Liver (tissue), 9 donors: Measurements from ENCODE around the gene PCDH9. TPM values are rescaled to one million over a fixed set of nuclear protein-coding genes. Genes with fewer than 3 reads are reported as not detected.
A peak's percentile ranks its signal among the peaks of the same experiment; 100 is the strongest.

ENCODE experiments used
- DNase-seq: peaks from one replicate; pipeline ENCODE4 v3.0.0-alpha.2; 2017; ENCODE audit warnings: low spot score
- H3K27ac ChIP-seq, 2 donors: one replicate each; pipeline ENCODE4 v1.7.0; 2013; ENCODE audit warnings: inconsistent platforms in 2 of 2, low read length in 2 of 2, control low read depth in 1 of 2, low read depth in 1 of 2, mild to moderate bottlenecking in 1 of 2
- H3K27me3 ChIP-seq, 4 donors: one replicate each; pipeline versions ENCODE4 v1.6.1 to v1.7.0; 2013; ENCODE audit warnings: low read length in 3 of 4, inconsistent platforms in 1 of 4, mild to moderate bottlenecking in 1 of 4, moderate library complexity in 1 of 4; ENCODE audit not compliant: control insufficient read depth in 4 of 4, insufficient read depth in 4 of 4
- H3K36me3 ChIP-seq, 4 donors: one replicate each; pipeline versions ENCODE4 v1.6.1 to v1.7.0; 2013; ENCODE audit warnings: low read length in 3 of 4, mild to moderate bottlenecking in 3 of 4, low read depth in 1 of 4, moderate library complexity in 1 of 4; ENCODE audit not compliant: control insufficient read depth in 4 of 4, insufficient read depth in 3 of 4
- H3K4me1 ChIP-seq, 4 donors: one replicate each; pipeline versions ENCODE4 v1.6.1 to v1.7.0; 2013; ENCODE audit warnings: low read length in 3 of 4, mild to moderate bottlenecking in 3 of 4, moderate library complexity in 1 of 4; ENCODE audit not compliant: control insufficient read depth in 4 of 4, insufficient read depth in 4 of 4
- H3K4me3 ChIP-seq, 3 donors: one replicate each; pipeline versions ENCODE4 v1.6.1 to v1.7.0; 2013; ENCODE audit warnings: low read length in 3 of 3, control low read depth in 1 of 3, low read depth in 1 of 3, mild to moderate bottlenecking in 1 of 3
- H3K9ac ChIP-seq, 2 donors: one replicate each; pipeline ENCODE4 v1.7.0; 2013; ENCODE audit warnings: low read length in 2 of 2, mild to moderate bottlenecking in 2 of 2, moderate library complexity in 2 of 2, control low read depth in 1 of 2, low read depth in 1 of 2
- H3K9me3 ChIP-seq, 4 donors: one replicate each; pipeline versions ENCODE4 v1.6.1 to v1.7.0; 2013; ENCODE audit warnings: low read length in 3 of 4; ENCODE audit not compliant: control insufficient read depth in 4 of 4
- EGR1 ChIP-seq, 2 donors: IDR thresholded peaks; 2 replicates each; pipeline ENCODE4 v1.6.1; 2016 to 2018; ENCODE audit warnings: antibody characterized with exemption in 2 of 2, low read depth in 2 of 2
- FOXA2 ChIP-seq: IDR thresholded peaks from 2 replicates; pipeline ENCODE4 v1.6.1; 2016; ENCODE audit warnings: antibody characterized with exemption
- HNF4A ChIP-seq, 2 donors: conservative IDR thresholded peaks; 2 replicates each; pipeline ENCODE4 v1.6.1; 2016; ENCODE audit warnings: antibody characterized with exemption in 2 of 2, mild to moderate bottlenecking in 2 of 2
- HNF4G ChIP-seq: IDR thresholded peaks from 2 replicates; pipeline ENCODE4 v1.6.1; 2016; ENCODE audit warnings: antibody characterized with exemption
- JUND ChIP-seq, 2 donors: IDR thresholded peaks; 2 replicates each; pipeline ENCODE4 v1.6.1; 2016; ENCODE audit warnings: antibody characterized with exemption in 2 of 2
- NR2F2 ChIP-seq: IDR thresholded peaks from 2 replicates; pipeline ENCODE4 v1.6.1; 2016; ENCODE audit warnings: antibody characterized with exemption
- RXRA ChIP-seq, 2 donors: IDR thresholded peaks; 2 replicates each; pipeline ENCODE4 v1.6.1; 2017 to 2018; ENCODE audit warnings: antibody characterized with exemption in 2 of 2, mild to moderate bottlenecking in 1 of 2
- WGBS: extraction: QIAGEN DNeasy Blood & Tissue Kit; methylation state at CpG from one replicate; pipeline ENCODE4 v1.1.7; 2013; 5-methylcytosine and 5-hydroxymethylcytosine counted together
- polyA plus RNA-seq, 2 donors: library from polyadenylated mRNA; stranded (reverse) in 1 of 2; unstranded in 1 of 2; fragments of 200-250 nt in 1 of 2; fragments of >200 nt in 1 of 2; fragmentation: Nextera tagmentation in 1 of 2; extraction: Ambion mirVana in 1 of 2; gene quantifications; one replicate each; pipeline versions ENCODE4 v1.2.1 to v1.2.3, GENCODE V29; 2013 to 2015
- total RNA-seq, 2 donors: library from RNA; depleted of rRNA; stranded (reverse); fragments of >200 nt; gene quantifications; one replicate each; pipeline ENCODE4 v1.2.3, GENCODE V29; 2014
- TF ChIP-seq, protein P1 (sequence below): IDR thresholded peaks from 2 replicates; pipeline ENCODE4 v1.6.1; 2016; ENCODE audit warnings: antibody characterized with exemption
- TF ChIP-seq, protein P2 (sequence below): IDR thresholded peaks from 2 replicates; pipeline ENCODE4 v1.6.1; 2016; ENCODE audit warnings: antibody characterized with exemption
- TF ChIP-seq, protein P3 (sequence below): IDR thresholded peaks from 2 replicates; pipeline ENCODE4 v1.6.1; 2016; ENCODE audit warnings: antibody characterized with exemption
- TF ChIP-seq, protein P4 (sequence below): IDR thresholded peaks from 2 replicates; pipeline ENCODE4 v1.6.1; 2016; ENCODE audit warnings: antibody characterized with exemption, mild to moderate bottlenecking
- donor health status: healthy.
- donor health status: healthy.
- donor health status: healthy.
- donor health status: healthy.
- donor health status: healthy.

PCDH9 gene
- total and polyA plus RNA-seq, 4 donors = 0.90 to 4.0 (median 2.2) TPM

DNA sequence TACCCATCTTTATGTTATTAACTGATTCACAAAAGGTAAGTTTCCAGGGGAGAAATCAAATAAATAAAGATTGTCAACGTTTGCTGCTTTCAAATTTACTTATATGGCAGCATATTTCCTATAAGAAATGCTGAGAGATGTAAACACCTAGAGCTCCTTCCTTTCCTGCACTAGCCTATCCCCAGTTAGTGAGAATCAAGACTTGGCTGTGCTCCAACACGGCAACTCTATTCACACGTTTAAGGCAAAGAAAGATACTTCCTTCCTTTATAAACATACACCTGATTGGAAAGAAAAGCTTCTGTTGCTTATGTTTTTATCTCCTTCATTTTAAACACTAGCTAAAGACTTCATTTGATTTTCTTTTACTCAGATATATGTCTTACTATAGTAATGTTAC, 107.0 kb downstream of the PCDH9 start (continued):
- TF ChIP-seq HNF4G = no peak

DNA sequence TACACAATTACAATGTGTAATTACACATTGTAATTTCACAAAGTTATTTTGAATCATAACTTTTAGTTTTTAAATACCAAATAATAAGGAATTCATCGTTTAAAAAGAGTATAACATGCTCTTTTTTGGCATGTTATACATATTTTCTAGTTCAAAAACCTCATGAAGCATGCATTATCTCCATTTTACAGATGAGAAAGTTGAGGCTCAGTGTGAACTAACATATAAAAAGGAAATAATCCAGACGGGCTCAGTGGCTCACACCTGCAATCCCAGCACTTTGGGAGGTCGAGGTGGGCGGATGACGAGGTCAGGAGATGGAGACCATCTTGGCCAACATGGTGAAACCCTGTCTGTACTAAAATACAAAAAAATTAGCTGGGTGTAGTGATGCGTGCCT, 107.9 kb downstream of the PCDH9 start:
- 71% methylated on average over 6 of the region's 6 CpGs for WGBS
- no peak overlapping the region for H3K9ac ChIP-seq
- peaks cover 2 to 16% (median 12%) of the 10 kb centered on the region in 4 donors for H3K4me1 ChIP-seq
- TF ChIP-seq, protein P1, sequence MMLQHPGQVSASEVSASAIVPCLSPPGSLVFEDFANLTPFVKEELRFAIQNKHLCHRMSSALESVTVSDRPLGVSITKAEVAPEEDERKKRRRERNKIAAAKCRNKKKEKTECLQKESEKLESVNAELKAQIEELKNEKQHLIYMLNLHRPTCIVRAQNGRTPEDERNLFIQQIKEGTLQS = no peak
- TF ChIP-seq FOXA2 = no peak
- H3K9me3 ChIP-seq = no peaks in the 10 kb centered on the region
- DNase-seq = no peak
- no peaks in the 10 kb centered on the region for H3K27me3 ChIP-seq
- no peaks in the 10 kb centered on the region for H3K36me3 ChIP-seq
- no peak overlapping the region for H3K27ac ChIP-seq
- no peak overlapping the region for H3K4me3 ChIP-seq

DNA sequence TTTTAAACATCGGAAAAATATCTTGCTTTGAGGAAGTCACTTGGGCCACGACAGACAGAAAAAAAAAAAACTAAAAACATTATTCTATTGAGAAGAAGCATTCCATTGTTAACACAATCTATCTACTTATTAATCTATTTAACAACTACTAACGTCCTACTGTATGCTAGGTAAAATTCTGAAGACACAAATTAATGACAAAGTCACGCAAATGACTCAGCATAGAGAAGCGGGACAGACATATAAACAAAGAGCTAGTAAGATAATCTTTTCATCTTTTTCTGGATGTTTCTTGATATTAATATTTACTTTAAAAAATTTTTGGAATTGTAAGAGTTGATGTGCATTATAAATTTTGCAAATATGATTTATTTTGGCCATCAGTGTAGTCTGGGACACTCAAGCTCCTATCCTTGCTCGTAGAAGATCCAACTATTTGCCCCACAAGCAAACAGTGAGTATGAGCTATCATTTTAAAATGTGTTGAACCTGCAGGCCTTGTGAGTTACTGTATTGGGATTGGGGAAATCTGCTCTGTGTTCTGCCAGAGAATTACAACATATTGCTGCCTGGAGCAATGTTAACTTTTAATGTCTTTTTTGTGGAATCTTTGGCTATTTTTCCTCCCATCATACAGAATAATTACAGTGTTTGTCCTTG, 109.1 kb downstream of the PCDH9 start:
- no peaks in the 10 kb centered on the region for H3K27me3 ChIP-seq
- H3K27ac ChIP-seq = no peak overlapping the region
- no peak overlapping the region for H3K4me3 ChIP-seq
- H3K4me1 ChIP-seq = peaks cover 2 to 16% (median 12%) of the 10 kb centered on the region in 4 donors
- H3K36me3 ChIP-seq = no peaks in the 10 kb centered on the region
- DNase-seq = no peak
- no peaks in the 10 kb centered on the region for H3K9me3 ChIP-seq
- 78% methylated on average over 6 of the region's 6 CpGs for WGBS
- no peak overlapping the region for H3K9ac ChIP-seq
- TF ChIP-seq RXRA (IDR thresholded peaks at IDR 0.05) (peak in 1 of 2 donors; percentile 6), EGR1 (IDR thresholded peaks at IDR 0.05; ENCODE audit: low read depth in 2 of 2) (no peak), JUND (IDR thresholded peaks at IDR 0.05) (no peak), NR2F2 (no peak), HNF4A (conservative IDR thresholded peaks at IDR 0.05) (peak in 1 of 2 donors; percentile 16)
- TF ChIP-seq, protein P2, sequence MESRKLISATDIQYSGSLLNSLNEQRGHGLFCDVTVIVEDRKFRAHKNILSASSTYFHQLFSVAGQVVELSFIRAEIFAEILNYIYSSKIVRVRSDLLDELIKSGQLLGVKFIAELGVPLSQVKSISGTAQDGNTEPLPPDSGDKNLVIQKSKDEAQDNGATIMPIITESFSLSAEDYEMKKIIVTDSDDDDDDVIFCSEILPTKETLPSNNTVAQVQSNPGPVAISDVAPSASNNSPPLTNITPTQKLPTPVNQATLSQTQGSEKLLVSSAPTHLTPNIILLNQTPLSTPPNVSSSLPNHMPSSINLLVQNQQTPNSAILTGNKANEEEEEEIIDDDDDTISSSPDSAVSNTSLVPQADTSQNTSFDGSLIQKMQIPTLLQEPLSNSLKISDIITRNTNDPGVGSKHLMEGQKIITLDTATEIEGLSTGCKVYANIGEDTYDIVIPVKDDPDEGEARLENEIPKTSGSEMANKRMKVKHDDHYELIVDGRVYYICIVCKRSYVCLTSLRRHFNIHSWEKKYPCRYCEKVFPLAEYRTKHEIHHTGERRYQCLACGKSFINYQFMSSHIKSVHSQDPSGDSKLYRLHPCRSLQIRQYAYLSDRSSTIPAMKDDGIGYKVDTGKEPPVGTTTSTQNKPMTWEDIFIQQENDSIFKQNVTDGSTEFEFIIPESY = no peak
- TF ChIP-seq, protein P3, sequence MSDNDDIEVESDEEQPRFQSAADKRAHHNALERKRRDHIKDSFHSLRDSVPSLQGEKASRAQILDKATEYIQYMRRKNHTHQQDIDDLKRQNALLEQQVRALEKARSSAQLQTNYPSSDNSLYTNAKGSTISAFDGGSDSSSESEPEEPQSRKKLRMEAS = peak; percentile 23
- TF ChIP-seq, protein P4, sequence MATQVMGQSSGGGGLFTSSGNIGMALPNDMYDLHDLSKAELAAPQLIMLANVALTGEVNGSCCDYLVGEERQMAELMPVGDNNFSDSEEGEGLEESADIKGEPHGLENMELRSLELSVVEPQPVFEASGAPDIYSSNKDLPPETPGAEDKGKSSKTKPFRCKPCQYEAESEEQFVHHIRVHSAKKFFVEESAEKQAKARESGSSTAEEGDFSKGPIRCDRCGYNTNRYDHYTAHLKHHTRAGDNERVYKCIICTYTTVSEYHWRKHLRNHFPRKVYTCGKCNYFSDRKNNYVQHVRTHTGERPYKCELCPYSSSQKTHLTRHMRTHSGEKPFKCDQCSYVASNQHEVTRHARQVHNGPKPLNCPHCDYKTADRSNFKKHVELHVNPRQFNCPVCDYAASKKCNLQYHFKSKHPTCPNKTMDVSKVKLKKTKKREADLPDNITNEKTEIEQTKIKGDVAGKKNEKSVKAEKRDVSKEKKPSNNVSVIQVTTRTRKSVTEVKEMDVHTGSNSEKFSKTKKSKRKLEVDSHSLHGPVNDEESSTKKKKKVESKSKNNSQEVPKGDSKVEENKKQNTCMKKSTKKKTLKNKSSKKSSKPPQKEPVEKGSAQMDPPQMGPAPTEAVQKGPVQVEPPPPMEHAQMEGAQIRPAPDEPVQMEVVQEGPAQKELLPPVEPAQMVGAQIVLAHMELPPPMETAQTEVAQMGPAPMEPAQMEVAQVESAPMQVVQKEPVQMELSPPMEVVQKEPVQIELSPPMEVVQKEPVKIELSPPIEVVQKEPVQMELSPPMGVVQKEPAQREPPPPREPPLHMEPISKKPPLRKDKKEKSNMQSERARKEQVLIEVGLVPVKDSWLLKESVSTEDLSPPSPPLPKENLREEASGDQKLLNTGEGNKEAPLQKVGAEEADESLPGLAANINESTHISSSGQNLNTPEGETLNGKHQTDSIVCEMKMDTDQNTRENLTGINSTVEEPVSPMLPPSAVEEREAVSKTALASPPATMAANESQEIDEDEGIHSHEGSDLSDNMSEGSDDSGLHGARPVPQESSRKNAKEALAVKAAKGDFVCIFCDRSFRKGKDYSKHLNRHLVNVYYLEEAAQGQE = no peak
- TF ChIP-seq, protein P1 = no peak
